Thyroid gland (tissue), 4 donors: ENCODE measurements around the gene TMEM196. TPM values are rescaled to one million over a fixed set of nuclear protein-coding genes. Genes with fewer than 3 reads are reported as not detected.

ENCODE experiments used
- DNase-seq, 2 donors: peaks; one replicate each; pipeline ENCODE4 v3.0.0-alpha.2; 2019
- H3K27ac ChIP-seq, 3 donors: fragments of 200-600 bp; sonication (generic); 1 replicate in 2 of 3; 2 replicates in 1 of 3; pipeline ENCODE4 v1.5.1; 2016 to 2019; ENCODE audit warnings: mild to moderate bottlenecking in 1 of 3, moderate library complexity in 1 of 3
- H3K27me3 ChIP-seq: fragments of 200-600 bp; sonication (generic); one replicate; pipeline ENCODE4 v1.5.1; 2019
- H3K36me3 ChIP-seq, 2 donors: fragments of 200-600 bp; sonication (generic); one replicate each; pipeline ENCODE4 v1.5.1; 2016 to 2019
- H3K4me1 ChIP-seq, 2 donors: fragments of 200-600 bp; sonication (generic); one replicate each; pipeline ENCODE4 v1.5.1; 2017 to 2019
- H3K4me3 ChIP-seq, 3 donors: fragments of 200-600 bp; sonication (generic); replicated peaks in 1 of 3; 1 replicate in 2 of 3; 2 replicates in 1 of 3; pipeline ENCODE4 v1.5.1; 2016; ENCODE audit warnings: mild to moderate bottlenecking in 1 of 3
- H3K9me3 ChIP-seq: fragments of 200-600 bp; sonication (generic); one replicate; pipeline ENCODE4 v1.5.1; 2017
- CTCF ChIP-seq, 6 experiments: fragments of 200-600 bp in 3 of 6; fragments of 450-650 bp in 3 of 6; sonication (generic) in 3 of 6; IDR thresholded peaks; one replicate each; pipeline ENCODE4 v1.5.1; 2016 to 2019; ENCODE audit warnings: antibody characterized with exemption in 6 of 6, mild to moderate bottlenecking in 2 of 6, inconsistent platforms in 1 of 6, moderate library complexity in 1 of 6
- POLR2A ChIP-seq, 2 donors: fragments of 450-650 bp; IDR thresholded peaks; one replicate each; pipeline ENCODE4 v1.6.1; 2017; ENCODE audit warnings: antibody characterized with exemption in 2 of 2, mild to moderate bottlenecking in 2 of 2, moderate library complexity in 1 of 2
- WGBS, 2 donors: methylation state at CpG; one replicate each; pipeline ENCODE4 v1.1.5; 2017; 5-methylcytosine and 5-hydroxymethylcytosine counted together
- intact Hi-C: fragments of 100-400 bp; cut with DNase I; formaldehyde crosslinking; loops from one replicate; pipeline ENCODE4 v1.15.1; 2023
- total RNA-seq, 4 donors: library from RNA; depleted of rRNA; stranded (reverse); fragments of >200 nt; gene quantifications; one replicate each; pipeline ENCODE4 v1.2.3, GENCODE V29; 2016

The TMEM196 gene
- total RNA-seq, 4 donors from 2014 or later, result not detected

DNA sequence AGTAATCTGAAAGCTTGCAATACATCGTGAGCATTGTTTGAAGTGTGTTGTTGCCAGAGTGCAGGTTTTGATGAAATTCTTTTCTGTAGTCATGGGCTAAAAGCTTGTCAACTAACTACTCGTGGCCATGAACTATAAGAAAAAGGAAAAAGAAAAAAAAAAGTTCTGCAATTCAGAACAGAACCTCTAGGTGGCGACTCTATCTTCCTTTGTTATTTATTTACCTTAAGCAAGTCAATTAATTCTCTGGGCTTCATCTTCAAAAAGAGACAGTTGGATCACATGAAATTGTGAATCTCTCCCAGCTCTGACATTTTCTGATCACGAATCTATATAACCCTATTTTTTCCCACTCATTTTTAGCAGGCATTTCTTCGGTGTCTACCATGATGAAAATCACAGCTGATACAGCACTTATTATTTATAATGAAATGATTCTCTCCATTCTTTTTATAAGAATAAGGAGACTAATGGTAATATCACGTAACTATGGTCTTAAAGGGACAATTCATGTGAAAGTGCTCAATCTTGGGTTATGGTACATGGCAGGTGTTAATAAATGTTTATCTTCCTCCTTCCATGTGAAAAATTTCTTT is 18.8 kb downstream of the TMEM196 start:
- WGBS, 2 donors, result 31 to 32% methylated on average over 6 of the region's 6 CpGs
- intact Hi-C loops, result no loop called here
- no peaks in the 10 kb centered on the region for H3K9me3 ChIP-seq
- H3K4me3 ChIP-seq, result no peak overlapping the region
- TF ChIP-seq CTCF (IDR thresholded peaks at IDR 0.05), result peak in 5 of 6 experiments; percentile 26 to 55 (median 43)
- TF ChIP-seq POLR2A (IDR thresholded peaks at IDR 0.05), result no peak
- DNase-seq, result no peak
- no peaks in the 10 kb centered on the region for H3K27me3 ChIP-seq
- no peak overlapping the region for H3K27ac ChIP-seq
- no peaks in the 10 kb centered on the region for H3K36me3 ChIP-seq
- H3K4me1 ChIP-seq, result no peaks in the 10 kb centered on the region

DNA sequence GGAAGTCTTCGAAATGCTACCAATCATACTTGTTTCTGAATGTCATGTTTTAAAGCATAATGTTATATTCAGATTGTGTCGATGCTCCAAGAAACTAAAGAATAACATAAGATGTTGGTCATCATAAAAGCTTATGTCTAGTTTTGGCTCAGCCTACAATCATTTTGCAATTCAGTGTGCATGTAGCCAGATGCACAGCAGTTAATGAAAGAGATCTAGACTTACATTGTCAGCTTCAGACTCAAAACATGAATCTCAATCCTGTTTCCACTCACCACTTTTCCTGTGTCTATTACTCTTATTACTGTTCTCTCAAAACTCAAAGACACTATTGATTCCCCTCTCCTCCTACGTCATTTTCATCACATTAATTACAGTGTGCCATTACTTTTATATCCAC is 21.4 kb downstream of the TMEM196 start:
- no peaks in the 10 kb centered on the region for H3K9me3 ChIP-seq
- H3K36me3 ChIP-seq, result no peaks in the 10 kb centered on the region
- intact Hi-C loops, result no loop called here
- H3K27me3 ChIP-seq, result no peaks in the 10 kb centered on the region
- TF ChIP-seq CTCF (IDR thresholded peaks at IDR 0.05), result no peak
- TF ChIP-seq POLR2A (IDR thresholded peaks at IDR 0.05), result no peak
- no peak for DNase-seq
- whole genome bisulfite sequencing, 2 donors, result 79 to 80% methylated on average over 3 of the region's 3 CpGs
- no peak overlapping the region for H3K4me3 ChIP-seq
- no peak overlapping the region for H3K27ac ChIP-seq
- no peaks in the 10 kb centered on the region for H3K4me1 ChIP-seq

GRCh38 chr7:19749658-19750057 is 23.8 kb downstream of the TMEM196 start:
- Histone ChIP-seq H3K4me1 (no peaks in the 10 kb centered on the region), H3K27me3 (no peaks in the 10 kb centered on the region), H3K36me3 (no peaks in the 10 kb centered on the region), H3K27ac (no peak overlapping the region), H3K4me3 (no peak overlapping the region), H3K9me3 (no peaks in the 10 kb centered on the region)
- WGBS, 2 donors, result 45 to 53% methylated on average over 4 of the region's 4 CpGs
- no peak for TF ChIP-seq POLR2A (IDR thresholded peaks at IDR 0.05)
- TF ChIP-seq CTCF (IDR thresholded peaks at IDR 0.05), result no peak
- intact Hi-C loops, result loop anchor here (5.0 kb wide), 1 partner anchor 848 kb away; no protein-coding TSS in a partner anchor
- DNase-seq, result no peak

GRCh38 chr7:19747740-19748339 is 25.6 kb downstream of the TMEM196 start:
- no peaks in the 10 kb centered on the region for H3K27me3 ChIP-seq
- intact Hi-C loops, result loop anchor here (5.0 kb wide), 1 partner anchor 849 kb away; no protein-coding TSS in a partner anchor

More at GRCh38 chr7:19747740-19748339, 25.6 kb downstream of the TMEM196 start:
- 34 to 37% methylated on average over 4 of the region's 4 CpGs for WGBS, 2 donors
- no peaks in the 10 kb centered on the region for H3K4me1 ChIP-seq
- no peak for TF ChIP-seq POLR2A (IDR thresholded peaks at IDR 0.05)
- peak in 3 of 6 experiments; percentile 46 to 52 (median 47) for TF ChIP-seq CTCF (IDR thresholded peaks at IDR 0.05)
- H3K36me3 ChIP-seq, result no peaks in the 10 kb centered on the region
- H3K27ac ChIP-seq, result no peak overlapping the region
- no peak for DNase-seq
- no peak overlapping the region for H3K4me3 ChIP-seq
- no peaks in the 10 kb centered on the region for H3K9me3 ChIP-seq
